ENCODE measurements around the gene ASS1. TPM values are rescaled to one million over a fixed set of nuclear protein-coding genes. Genes with fewer than 3 reads are reported as not detected.

ASS1 gene
- total RNA-seq, 1 donor from 2014 or later: 16.7 TPM

GRCh38 chr9:130417602-130418001 is 27.2 kb upstream of the ASS1 start:
- DNase-seq (ENCODE audit: low spot score in 2 of 2): no peak
- no peak for FAIRE-seq

DNA sequence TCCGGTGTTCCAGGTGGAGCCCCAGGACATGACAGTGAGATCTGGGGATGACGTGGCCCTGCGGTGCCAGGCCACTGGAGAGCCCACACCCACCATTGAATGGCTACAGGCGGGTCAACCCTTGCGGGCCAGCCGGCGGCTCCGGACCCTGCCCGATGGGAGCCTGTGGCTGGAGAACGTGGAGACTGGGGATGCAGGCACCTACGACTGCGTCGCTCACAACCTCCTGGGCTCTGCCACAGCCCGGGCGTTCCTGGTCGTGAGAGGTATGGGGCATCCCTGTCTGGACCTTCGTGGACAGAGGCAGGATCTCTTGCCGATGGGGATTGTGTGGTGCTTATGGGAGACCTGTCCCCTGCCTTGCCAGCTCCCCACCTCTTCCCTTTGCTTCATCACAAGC is 26.0 kb upstream of the ASS1 start:
- DNase-seq (ENCODE audit: low spot score in 2 of 2) (no peak), FAIRE-seq (no peak)

DNA sequence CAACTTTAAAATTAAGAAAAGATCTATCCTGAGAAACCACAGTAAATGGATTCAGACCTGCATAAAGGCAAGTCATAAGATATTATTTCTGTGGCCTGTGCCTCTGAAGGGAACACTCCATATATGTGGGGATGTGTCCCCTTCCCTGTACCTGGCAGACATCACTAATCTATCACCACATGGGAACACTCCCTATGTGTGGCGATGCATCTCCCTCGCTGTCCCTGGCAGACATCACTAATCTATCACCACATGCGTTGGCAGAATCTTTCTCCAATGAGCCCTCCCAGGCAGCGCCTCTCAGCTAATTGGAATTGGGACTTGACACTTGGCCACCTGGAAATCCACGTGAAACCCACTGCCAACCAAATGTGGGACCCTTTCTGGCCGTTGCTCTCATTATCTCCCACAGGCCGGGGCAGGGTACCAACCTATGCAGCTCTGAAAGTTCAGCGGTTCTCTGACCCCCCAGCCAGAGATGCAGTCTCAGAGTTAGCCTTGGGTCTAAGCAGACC is 25.2 kb upstream of the ASS1 start:
- no peak for FAIRE-seq
- no peak for DNase-seq (ENCODE audit: low spot score in 2 of 2)

- no peak for FAIRE-seq
- no peak for DNase-seq (ENCODE audit: low spot score in 2 of 2)
Measured at GRCh38 chr9:130421154-130421801, 23.5 kb upstream of the ASS1 start.

GRCh38 chr9:130421802-130422276 is 22.9 kb upstream of the ASS1 start:
- peak in 1 of 2 donors; percentile 74 for DNase-seq (ENCODE audit: low spot score in 2 of 2)
- FAIRE-seq: no peak

DNA sequence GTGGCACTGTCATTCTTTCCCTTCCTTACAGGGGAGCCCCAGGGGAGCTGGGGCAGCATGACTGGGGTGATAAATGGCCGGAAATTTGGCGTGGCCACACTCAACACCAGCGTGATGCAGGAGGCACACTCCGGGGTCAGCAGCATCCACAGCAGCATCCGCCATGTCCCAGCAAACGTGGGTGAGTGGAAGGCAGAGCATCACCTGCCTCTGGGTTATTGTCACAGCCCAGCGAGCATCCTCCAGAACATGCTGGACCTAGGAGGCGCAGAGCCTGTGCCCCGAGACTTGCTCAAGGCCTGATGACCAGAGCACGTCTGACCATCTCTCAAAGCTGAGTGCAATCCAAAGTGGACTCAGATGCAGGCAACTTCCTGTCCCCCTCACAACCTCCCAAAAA is 22.2 kb upstream of the ASS1 start:
- FAIRE-seq: no peak
- no peak for DNase-seq (ENCODE audit: low spot score in 2 of 2)

GRCh38 chr9:130423272-130423671 is 21.5 kb upstream of the ASS1 start:
- DNase-seq (ENCODE audit: low spot score in 2 of 2): no peak

GRCh38 chr9:130424595-130425454 is 19.9 kb upstream of the ASS1 start:
- DNase-seq (ENCODE audit: low spot score in 2 of 2): no peak
- no peak for FAIRE-seq

More at GRCh38 chr9:130423272-130423671, 21.5 kb upstream of the ASS1 start:
- FAIRE-seq: no peak

- no peak for FAIRE-seq
- DNase-seq (ENCODE audit: low spot score in 2 of 2): no peak
Measured at GRCh38 chr9:130425741-130426466, 18.9 kb upstream of the ASS1 start.

DNA sequence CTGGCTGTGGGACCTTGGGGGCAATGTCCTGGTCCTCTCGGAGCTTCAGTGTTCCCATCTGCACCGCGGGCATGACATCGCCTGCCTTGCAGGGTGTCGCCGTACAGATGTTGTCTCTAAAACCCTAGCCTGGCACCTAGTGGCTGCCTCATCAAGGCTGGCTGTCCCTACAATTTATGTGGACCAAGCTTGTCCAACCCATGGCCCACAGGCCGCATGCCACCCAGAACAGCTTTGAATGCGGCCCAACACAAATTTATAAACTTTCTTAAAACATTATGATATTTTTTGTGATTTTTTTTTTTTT is 18.3 kb upstream of the ASS1 start:
- FAIRE-seq (no peak), DNase-seq (ENCODE audit: low spot score in 2 of 2) (no peak)

DNA sequence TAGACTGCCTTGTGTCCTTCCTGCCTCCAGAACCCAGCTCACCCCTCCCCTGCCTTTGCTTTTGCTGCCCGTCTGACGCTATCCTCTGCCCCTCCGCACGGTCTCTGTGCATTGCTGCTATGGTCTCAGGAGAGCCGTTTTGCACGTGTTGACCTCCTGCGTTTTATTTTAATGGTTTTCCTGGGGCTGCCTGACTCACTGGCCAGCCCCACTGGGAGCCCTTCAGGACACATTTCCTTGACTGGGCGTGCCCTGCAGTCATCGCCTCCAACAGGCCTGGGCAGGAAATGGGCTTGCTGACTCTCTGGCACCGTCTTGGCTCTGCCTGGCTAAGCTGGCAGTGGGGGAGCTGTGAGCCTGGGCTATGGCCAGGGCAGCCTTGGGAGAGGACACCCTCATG is 17.9 kb upstream of the ASS1 start:
- FAIRE-seq (no peak), DNase-seq (ENCODE audit: low spot score in 2 of 2) (no peak)

GRCh38 chr9:130427326-130427725 is 17.4 kb upstream of the ASS1 start:
- no peak for DNase-seq (ENCODE audit: low spot score in 2 of 2)
- FAIRE-seq: no peak

DNA sequence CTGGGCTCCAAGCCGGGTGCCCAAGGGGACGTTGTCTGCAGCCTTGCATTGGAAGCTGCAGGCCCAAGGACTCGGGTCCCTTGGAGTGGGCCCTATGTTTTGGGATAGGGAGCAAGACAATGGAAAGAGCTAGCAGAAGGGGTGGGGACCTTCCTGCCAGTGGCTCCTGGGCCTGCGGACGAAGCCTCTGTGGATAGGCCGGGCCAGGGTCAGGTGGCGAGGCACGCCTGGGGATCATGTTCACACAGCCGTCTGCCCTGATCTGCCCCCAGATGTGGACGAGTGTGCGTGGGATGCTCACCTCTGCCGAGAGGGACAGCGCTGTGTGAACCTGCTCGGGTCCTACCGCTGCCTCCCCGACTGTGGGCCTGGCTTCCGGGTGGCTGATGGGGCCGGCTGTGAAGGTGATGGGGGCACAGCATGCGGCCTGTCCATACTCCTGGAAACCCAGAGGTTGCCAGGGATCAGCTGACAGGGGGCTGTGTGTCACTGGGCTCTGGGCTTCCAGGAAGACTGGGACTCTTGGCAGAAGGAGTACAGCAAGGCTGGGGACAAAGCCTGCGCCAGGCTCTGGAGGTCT is 16.6 kb upstream of the ASS1 start:
- no peak for DNase-seq (ENCODE audit: low spot score in 2 of 2)
- FAIRE-seq: no peak

DNA sequence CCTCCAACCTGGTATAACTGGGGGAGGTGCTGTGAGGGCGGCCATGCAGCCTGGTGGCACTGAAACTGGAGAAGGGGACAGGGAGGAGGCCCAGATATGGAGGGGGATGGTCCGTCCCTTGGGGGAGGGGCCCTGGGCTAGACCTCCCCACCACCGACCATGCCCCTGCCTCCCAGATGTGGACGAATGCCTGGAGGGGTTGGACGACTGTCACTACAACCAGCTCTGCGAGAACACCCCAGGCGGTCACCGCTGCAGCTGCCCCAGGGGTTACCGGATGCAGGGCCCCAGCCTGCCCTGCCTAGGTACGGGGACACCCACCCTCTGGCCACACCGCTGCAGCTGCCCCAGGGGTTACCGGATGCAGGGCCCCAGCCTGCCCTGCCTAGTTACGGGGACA is 15.4 kb upstream of the ASS1 start:
- FAIRE-seq (no peak), DNase-seq (ENCODE audit: low spot score in 2 of 2) (no peak)

GRCh38 chr9:130429831-130430230 is 14.9 kb upstream of the ASS1 start:
- no peak for DNase-seq (ENCODE audit: low spot score in 2 of 2)
- no peak for FAIRE-seq

DNA sequence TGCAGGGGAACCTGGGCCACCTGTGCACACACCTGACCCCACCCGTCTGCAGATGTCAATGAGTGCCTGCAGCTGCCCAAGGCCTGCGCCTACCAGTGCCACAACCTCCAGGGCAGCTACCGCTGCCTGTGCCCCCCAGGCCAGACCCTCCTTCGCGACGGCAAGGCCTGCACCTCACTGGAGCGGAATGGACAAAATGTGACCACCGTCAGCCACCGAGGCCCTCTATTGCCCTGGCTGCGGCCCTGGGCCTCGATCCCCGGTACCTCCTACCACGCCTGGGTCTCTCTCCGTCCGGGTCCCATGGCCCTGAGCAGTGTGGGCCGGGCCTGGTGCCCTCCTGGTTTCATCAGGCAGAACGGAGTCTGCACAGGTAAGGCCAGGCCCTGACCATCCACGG is 14.5 kb upstream of the ASS1 start:
- no peak for FAIRE-seq
- no peak for DNase-seq (ENCODE audit: low spot score in 2 of 2)

DNA sequence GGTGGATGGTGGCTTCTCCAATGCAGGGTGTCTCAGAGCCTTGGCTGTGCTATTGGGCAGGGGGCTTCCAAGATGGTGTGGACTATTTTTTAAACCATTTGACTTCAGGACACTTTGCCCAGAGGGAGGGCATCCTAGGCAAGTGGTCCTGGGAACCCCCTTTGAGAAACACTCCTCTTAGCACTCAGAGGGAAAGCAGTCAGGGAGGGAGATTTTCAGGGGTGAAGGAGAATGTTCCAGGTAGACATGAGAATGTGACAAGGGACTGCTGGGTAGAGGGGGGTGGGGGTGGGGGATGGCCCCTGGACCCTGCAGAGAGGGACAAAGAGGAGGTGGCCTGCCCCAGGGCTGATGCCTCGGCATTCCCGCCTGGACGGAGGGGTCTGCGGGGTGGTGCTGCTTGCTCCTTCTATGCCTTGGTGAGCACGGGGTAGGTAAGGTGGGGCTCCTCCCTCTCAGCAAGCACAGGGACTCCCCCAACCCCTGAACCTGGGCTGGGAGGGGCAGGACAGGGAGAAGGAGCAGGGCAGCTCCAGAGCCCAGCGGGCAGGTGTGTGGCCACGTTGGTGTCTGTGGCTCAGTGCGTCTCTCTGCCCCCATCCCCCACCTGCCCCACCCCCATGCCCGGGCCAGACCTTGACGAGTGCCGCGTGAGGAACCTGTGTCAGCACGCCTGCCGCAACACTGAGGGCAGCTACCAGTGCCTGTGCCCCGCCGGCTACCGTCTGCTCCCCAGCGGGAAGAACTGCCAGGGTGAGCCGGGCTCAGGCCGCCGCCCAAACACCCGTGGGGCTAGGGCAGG is 13.8 kb upstream of the ASS1 start:
- FAIRE-seq (no peak), DNase-seq (ENCODE audit: low spot score in 2 of 2) (no peak)

DNA sequence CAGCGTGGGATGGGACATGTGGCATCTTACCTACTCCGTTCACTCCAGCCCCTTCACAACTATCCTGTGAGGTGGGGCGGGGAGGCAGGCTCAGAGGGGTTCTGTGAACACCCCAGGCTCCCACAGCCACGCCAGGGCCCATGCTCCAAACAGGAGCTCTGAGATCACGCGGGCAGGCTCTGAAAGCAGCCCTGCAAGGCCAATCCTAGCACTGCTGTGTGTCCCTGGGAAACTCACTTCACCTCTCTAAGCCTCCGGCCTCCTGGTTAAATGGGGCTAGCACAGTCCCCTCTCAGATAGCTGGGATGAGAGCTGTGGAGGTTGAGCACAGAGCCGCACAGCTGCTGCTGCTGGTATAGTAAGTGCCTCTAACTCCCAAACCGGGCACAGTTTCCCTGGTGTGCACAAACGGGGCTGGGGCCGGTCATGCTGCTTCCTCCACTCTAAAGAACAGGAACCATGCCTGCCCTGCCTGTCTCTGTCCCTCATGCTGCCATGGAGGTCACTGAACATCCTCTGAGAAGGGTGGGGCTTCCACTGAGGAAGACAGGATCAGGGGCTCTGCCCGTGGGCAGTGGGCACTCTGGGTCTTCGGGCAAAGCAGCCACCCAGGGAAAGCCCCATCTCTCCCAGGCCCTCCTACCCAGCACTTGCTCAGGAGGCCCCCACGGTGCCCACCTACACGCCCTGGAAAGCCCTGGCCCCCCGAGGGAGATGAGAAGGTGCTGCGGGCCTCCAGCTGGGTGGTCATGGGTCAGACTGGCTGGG is 13.0 kb upstream of the ASS1 start:
- FAIRE-seq (no peak), DNase-seq (ENCODE audit: low spot score in 2 of 2) (no peak)

DNA sequence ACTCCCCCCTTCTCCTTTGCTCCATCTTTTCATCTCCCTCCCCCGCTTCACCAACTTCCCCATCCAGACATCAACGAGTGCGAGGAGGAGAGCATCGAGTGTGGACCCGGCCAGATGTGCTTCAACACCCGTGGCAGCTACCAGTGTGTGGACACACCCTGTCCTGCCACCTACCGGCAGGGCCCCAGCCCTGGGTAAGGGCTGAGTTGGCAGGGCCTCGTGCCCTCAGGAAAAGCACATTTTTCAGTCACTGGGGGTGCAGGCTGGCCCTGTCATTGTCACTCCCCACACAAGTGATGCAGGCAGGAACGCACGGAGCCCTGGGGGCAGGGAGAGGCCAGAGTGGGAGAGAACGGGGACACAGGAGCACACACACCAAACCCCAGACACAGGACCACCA is 12.4 kb upstream of the ASS1 start:
- FAIRE-seq (no peak), DNase-seq (ENCODE audit: low spot score in 2 of 2) (no peak)

Data from frontal cortex (tissue), 4 donors.